ENCODE measurements around the gene LIN7B. TPM values are rescaled to one million over a fixed set of nuclear protein-coding genes. Genes with fewer than 3 reads are reported as not detected.

Gene LIN7B
- total and polyA plus RNA-seq, 9 of the 15 experiments (the other 6 are each of a cell fraction or from before 2014, with no cell fraction given): 0.89 to 15.7 (median 4.0) TPM

GRCh38 chr19:49119411-49120324 lies 5.5 kb downstream of the LIN7B start, which contains the start of gene PPFIA3 (continued):
- TF ChIP-seq PRDM10 (IDR thresholded peaks at IDR 0.05; ENCODE audit: partially characterized antibody): peak; percentile 9
- TF ChIP-seq JUN (IDR thresholded peaks at IDR 0.05; ENCODE audit: borderline replicate concordance, low read depth, low read length): no peak
- 0 out of 2 replicates have a peak, but pooled peaks have one; percentile 33 for TF ChIP-seq JUN (CRISPR knock-in tag; IDR thresholded peaks at IDR 0.05; ENCODE audit: borderline replicate concordance)
- no peak for TF ChIP-seq ZNF431 (CRISPR knock-in tag; IDR thresholded peaks at IDR 0.05)
- no peak for TF ChIP-seq PHTF2 (CRISPR knock-in tag; IDR thresholded peaks at IDR 0.05)
- peak; percentile 68; the same call in 1 of the 2 replicates for TF ChIP-seq NR3C1 (CRISPR knock-in tag; IDR thresholded peaks at IDR 0.05)
- TF ChIP-seq ZNF395 (CRISPR knock-in tag; IDR thresholded peaks at IDR 0.05): 0 out of 2 replicates have a peak, but pooled peaks have one; percentile 1
- peak in 1 of 2 experiments; percentile 90; a peak in 1 of 4 replicates for TF ChIP-seq SRF (CRISPR knock-in tag; IDR thresholded peaks at IDR 0.05)
- no peak for TF ChIP-seq ZNF232 (CRISPR knock-in tag; IDR thresholded peaks at IDR 0.05)
- peak; percentile 96 for TF ChIP-seq EHMT2 (IDR thresholded peaks at IDR 0.05)
- no peak for TF ChIP-seq ZNF668 (CRISPR knock-in tag; IDR thresholded peaks at IDR 0.05)
- peak; percentile 17; the same call in 1 of the 2 replicates for TF ChIP-seq PHF8 (IDR thresholded peaks at IDR 0.05; ENCODE audit: borderline replicate concordance, low read length)
